Measurements from ENCODE around the gene TMEM135.

DNA sequence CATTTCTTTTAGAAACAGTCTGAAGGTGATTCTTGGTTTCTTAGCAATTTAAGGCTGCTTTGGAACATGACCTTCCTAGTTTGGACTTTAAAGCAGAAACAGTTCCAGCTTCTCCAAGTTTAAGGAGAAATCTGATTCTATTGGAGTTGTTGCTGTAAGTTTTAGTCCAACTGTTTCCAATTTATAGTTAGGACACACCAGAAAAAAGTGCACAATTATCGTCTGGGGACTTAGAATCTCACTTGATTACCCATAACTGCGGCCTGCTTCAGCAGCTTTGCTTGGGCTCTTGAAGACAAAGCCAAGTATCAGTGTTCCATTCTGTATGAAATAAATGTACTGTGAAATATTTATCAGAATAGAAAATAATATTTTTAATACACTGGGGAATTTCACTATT, 246.6 kb downstream of the TMEM135 start:
- no peak for TF ChIP-seq CTCF (IDR thresholded peaks at IDR 0.05; ENCODE audit: low read depth, low read length, poor library complexity, severe bottlenecking)
- TF ChIP-seq EZH2phosphoT487 (IDR thresholded peaks at IDR 0.05; ENCODE audit: borderline replicate concordance, low read length), result no peak
